WTC11 (cell line): ENCODE data around the gene ITGAV. TPM values are rescaled to one million over a fixed set of nuclear protein-coding genes. Genes with fewer than 3 reads are reported as not detected.

Source experiments
- ATAC-seq: fragments of 200-7000 bp; cut with Tn5 transposase; 2 replicates; pipeline ENCODE4 v1.10.0; 2021; ENCODE audit warnings: mild to moderate bottlenecking, moderate library complexity
- CTCF ChIA-PET: fragments of 300-600 bp; sonication (Branson Sonifier 250); formaldehyde crosslinking; loops from one replicate; lab custom pipeline; 2021; ENCODE audit warnings: antibody characterized with exemption; lab: Charles Lee
- POLR2A ChIA-PET: fragments of 350-600 bp; sonication (Branson Sonifier 250); formaldehyde crosslinking; loops from one replicate; lab custom pipeline; 2021; ENCODE audit warnings: antibody characterized with exemption; lab: Charles Lee
- DNase-seq: peaks from one replicate; pipeline ENCODE4 v3.0.0; 2021; ENCODE audit warnings: low spot score
- H3K27ac Mint-ChIP-seq: 2 replicates; pipeline ENCODE4 v1.8.0; 2021; ENCODE audit warnings: mixed read lengths
- H3K27me3 Mint-ChIP-seq: 2 replicates; pipeline ENCODE4 v1.8.0; 2021; ENCODE audit warnings: low read depth, mild to moderate bottlenecking, moderate library complexity, mixed read lengths
- H3K36me3 Mint-ChIP-seq: 2 replicates; pipeline ENCODE4 v1.8.0; 2021; ENCODE audit warnings: mixed read lengths
- H3K4me1 Mint-ChIP-seq: 2 replicates; pipeline ENCODE4 v1.8.0; 2022; ENCODE audit warnings: mixed read lengths
- H3K4me3 Mint-ChIP-seq: 2 replicates; pipeline ENCODE4 v1.8.0; 2021; ENCODE audit warnings: mild to moderate bottlenecking, moderate library complexity, mixed read lengths
- H3K9me3 Mint-ChIP-seq: 2 replicates; pipeline ENCODE4 v1.8.0; 2021; ENCODE audit warnings: mixed read lengths
- AFF4 ChIP-seq: sonication (generic); formaldehyde crosslinking; IDR thresholded peaks from 2 replicates; pipeline ENCODE4 v1.8.1; 2023; ENCODE audit warnings: mild to moderate bottlenecking, missing genetic modification reagents, borderline replicate concordance
- ATF3 ChIP-seq: sonication (generic); formaldehyde crosslinking; conservative IDR thresholded peaks from 2 replicates; pipeline ENCODE4 v1.8.1; 2022; ENCODE audit warnings: mild to moderate bottlenecking, missing genetic modification reagents
- E2F1 ChIP-seq: sonication (generic); formaldehyde crosslinking; IDR thresholded peaks from 2 replicates; pipeline ENCODE4 v1.8.0; 2022; ENCODE audit warnings: mild to moderate bottlenecking, missing genetic modification reagents
- E2F4 ChIP-seq: sonication (generic); formaldehyde crosslinking; IDR thresholded peaks from 2 replicates; pipeline ENCODE4 v1.8.1; 2022; ENCODE audit warnings: low read depth, mild to moderate bottlenecking, moderate library complexity, missing genetic modification reagents, borderline replicate concordance
- E2F5 ChIP-seq: sonication (generic); formaldehyde crosslinking; IDR thresholded peaks from 2 replicates; pipeline ENCODE4 v1.8.1; 2022; ENCODE audit warnings: mild to moderate bottlenecking, moderate library complexity, missing genetic modification reagents
- EMX1 ChIP-seq: fragments of 250-450 bp; sonication (Bioruptor Pico); IDR thresholded peaks from 2 replicates; pipeline ENCODE4 v1.8.0; 2021; ENCODE audit warnings: mild to moderate bottlenecking
- FOXJ3 ChIP-seq: sonication (generic); formaldehyde crosslinking; IDR thresholded peaks from 2 replicates; pipeline ENCODE4 v1.9.0; 2021; ENCODE audit warnings: missing genetic modification reagents, mild to moderate bottlenecking, borderline replicate concordance
- FOXP1 ChIP-seq: sonication (generic); formaldehyde crosslinking; IDR thresholded peaks from 2 replicates; pipeline ENCODE4 v1.8.0; 2022; ENCODE audit warnings: missing genetic modification reagents, mild to moderate bottlenecking, moderate library complexity, borderline replicate concordance
- IRF2 ChIP-seq: sonication (generic); formaldehyde crosslinking; IDR thresholded peaks from 2 replicates; pipeline ENCODE4 v1.8.0; 2022; ENCODE audit warnings: low read depth, missing genetic modification reagents, borderline replicate concordance
- JAZF1 ChIP-seq: fragments of 250-450 bp; sonication (Bioruptor Pico); IDR thresholded peaks from 2 replicates; pipeline ENCODE4 v1.9.0; 2021; ENCODE audit warnings: moderate library complexity, mild to moderate bottlenecking, inconsistent platforms
- MAX ChIP-seq: sonication (generic); formaldehyde crosslinking; IDR thresholded peaks from 2 replicates; pipeline ENCODE4 v1.8.0; 2022; ENCODE audit warnings: mild to moderate bottlenecking, missing genetic modification reagents
- MYBL2 ChIP-seq: sonication (generic); formaldehyde crosslinking; IDR thresholded peaks from 2 replicates; pipeline ENCODE4 v1.8.1; 2023; ENCODE audit warnings: mild to moderate bottlenecking, moderate library complexity, missing genetic modification reagents
- NR3C1 ChIP-seq: sonication (generic); formaldehyde crosslinking; conservative IDR thresholded peaks from 2 replicates; pipeline ENCODE4 v1.8.1; 2023; ENCODE audit warnings: low read depth, mild to moderate bottlenecking, missing genetic modification reagents
- PREB ChIP-seq: sonication (generic); formaldehyde crosslinking; IDR thresholded peaks from 2 replicates; pipeline ENCODE4 v1.8.1; 2022; ENCODE audit warnings: mild to moderate bottlenecking, missing genetic modification reagents, moderate library complexity, borderline replicate concordance
- SMAD4 ChIP-seq: sonication (generic); formaldehyde crosslinking; IDR thresholded peaks from 2 replicates; pipeline ENCODE4 v1.8.0; 2022; ENCODE audit warnings: mild to moderate bottlenecking, missing genetic modification reagents
- TCF7 ChIP-seq: sonication (generic); formaldehyde crosslinking; IDR thresholded peaks from 2 replicates; pipeline ENCODE4 v1.8.0; 2022; ENCODE audit warnings: mild to moderate bottlenecking, low read depth, missing genetic modification reagents, moderate library complexity
- TEAD1 ChIP-seq: sonication (generic); formaldehyde crosslinking; IDR thresholded peaks from 2 replicates; pipeline ENCODE4 v1.8.0; 2022; ENCODE audit warnings: mild to moderate bottlenecking, missing genetic modification reagents
- TEAD4 ChIP-seq: sonication (generic); formaldehyde crosslinking; IDR thresholded peaks from 2 replicates; pipeline ENCODE4 v1.8.0; 2022; ENCODE audit warnings: mild to moderate bottlenecking, missing genetic modification reagents
- ZBTB43 ChIP-seq: sonication (generic); formaldehyde crosslinking; IDR thresholded peaks from 2 replicates; pipeline ENCODE4 v1.8.1; 2023; ENCODE audit warnings: mild to moderate bottlenecking, missing genetic modification reagents
- ZNF138 ChIP-seq: sonication (generic); formaldehyde crosslinking; conservative IDR thresholded peaks from 2 replicates; pipeline ENCODE4 v1.8.1; 2022; ENCODE audit warnings: mild to moderate bottlenecking, moderate library complexity, missing genetic modification reagents
- ZNF423 ChIP-seq: fragments of 250-450 bp; sonication (Bioruptor Pico); IDR thresholded peaks from 2 replicates; pipeline ENCODE4 v2.1.2; 2022; ENCODE audit warnings: mild to moderate bottlenecking, moderate library complexity
- ZNF671 ChIP-seq: fragments of 250-450 bp; sonication (Bioruptor Pico); IDR thresholded peaks from 2 replicates; pipeline ENCODE4 v1.8.0; 2021; ENCODE audit warnings: mild to moderate bottlenecking
- ZSCAN18 ChIP-seq: fragments of 250-450 bp; sonication (Bioruptor Pico); IDR thresholded peaks from 2 replicates; pipeline ENCODE4 v2.1.2; 2022; ENCODE audit warnings: mild to moderate bottlenecking, moderate library complexity
- total RNA-seq: library from RNA; stranded (reverse); gene quantifications from 3 replicates; pipeline ENCODE4 v1.2.3, GENCODE V29; 2021

The ITGAV gene
- total RNA-seq, 1 experiment from 2014 or later = 30.0 TPM

- Mint-ChIP-seq H3K27ac (no peak overlapping the region), H3K36me3 (no peaks in the 10 kb centered on the region), H3K9me3 (no peaks in the 10 kb centered on the region), H3K4me3 (no peak overlapping the region), H3K4me1 (no peaks in the 10 kb centered on the region), H3K27me3 (no peaks in the 10 kb centered on the region)
- ChIA-PET POLR2A (no interaction called here), CTCF (no interaction called here)
- ATAC-seq (no peak), DNase-seq (no peak)
- no peak for TF ChIP-seq ZSCAN18 (CRISPR knock-in tag)
- TF ChIP-seq ATF3 (CRISPR knock-in tag) = no peak
- no peak for TF ChIP-seq TEAD1
- TF ChIP-seq MYBL2 (CRISPR knock-in tag) = no peak
- TF ChIP-seq ZNF671 (CRISPR knock-in tag) = no peak
- no peak for TF ChIP-seq JAZF1 (CRISPR knock-in tag)
- no peak for TF ChIP-seq ZBTB43
- TF ChIP-seq E2F5 (CRISPR knock-in tag) = no peak
- no peak for TF ChIP-seq E2F1 (CRISPR knock-in tag)
- no peak for TF ChIP-seq NR3C1 (CRISPR knock-in tag)
- no peak for TF ChIP-seq FOXP1 (CRISPR knock-in tag)
- TF ChIP-seq ZNF138 (CRISPR knock-in tag) = no peak
- no peak for TF ChIP-seq E2F4
- no peak for TF ChIP-seq IRF2 (CRISPR knock-in tag)
- TF ChIP-seq ZNF423 (CRISPR knock-in tag) = no peak
Observed at GRCh38 chr2:186582698-186583097, 7.2 kb upstream of the ITGAV start.

GRCh38 chr2:186584053-186584452 is 5.8 kb upstream of the ITGAV start:
- no peaks in the 10 kb centered on the region for H3K36me3 Mint-ChIP-seq
- DNase-seq = no peak
- peaks cover 2% of the 10 kb centered on the region for H3K4me1 Mint-ChIP-seq
- CTCF ChIA-PET = no interaction called here
- H3K27me3 Mint-ChIP-seq = no peaks in the 10 kb centered on the region
- H3K4me3 Mint-ChIP-seq = no peak overlapping the region
- H3K9me3 Mint-ChIP-seq = no peaks in the 10 kb centered on the region
- no peak overlapping the region for H3K27ac Mint-ChIP-seq
- POLR2A ChIA-PET = no interaction called here
- no peak for ATAC-seq
- TF ChIP-seq TCF7 = no peak
- no peak for TF ChIP-seq FOXJ3 (CRISPR knock-in tag)
- TF ChIP-seq AFF4 = no peak
- no peak for TF ChIP-seq PREB (CRISPR knock-in tag)
- no peak for TF ChIP-seq SMAD4 (CRISPR knock-in tag)
- no peak for TF ChIP-seq TEAD4 (CRISPR knock-in tag)
- no peak for TF ChIP-seq EMX1 (CRISPR knock-in tag)
- no peak for TF ChIP-seq MAX (CRISPR knock-in tag)
